Thymus (tissue), 2 donors: ENCODE measurements around the gene HOXD12. TPM values are rescaled to one million over a fixed set of nuclear protein-coding genes. Genes with fewer than 3 reads are reported as not detected.

Experiments used
- polyA plus RNA-seq: library from polyadenylated mRNA; stranded (reverse); fragments of 200-250 nt; gene quantifications from one replicate; pipeline ENCODE4 v1.2.3, GENCODE V29; 2013
- total RNA-seq: library from RNA; stranded (reverse); fragments of 120-200 nt; gene quantifications from one replicate; pipeline ENCODE4 v1.2.4, GENCODE V29; 2013
- donor health status: healthy.

HOXD12 gene
- total and polyA plus RNA-seq, 2 donors = not detected

Other genes with a start within 250 kb of the HOXD12 start
- gene LNPK, start 97.5 kb upstream of the HOXD12 start, total RNA-seq = 23.5 TPM
- 9.1 TPM for gene LNPK, start 97.5 kb upstream of the HOXD12 start, polyA plus RNA-seq
- not detected for gene EVX2, start 15.8 kb upstream of the HOXD12 start, total RNA-seq
- not detected for gene EVX2, start 15.8 kb upstream of the HOXD12 start, polyA plus RNA-seq
- gene HOXD13, start 7.1 kb upstream of the HOXD12 start, total RNA-seq = not detected
- 0.11 TPM for gene HOXD13, start 7.1 kb upstream of the HOXD12 start, polyA plus RNA-seq
- gene HOXD11, start 7.5 kb downstream of the HOXD12 start, total RNA-seq = not detected
- gene HOXD11, start 7.5 kb downstream of the HOXD12 start, polyA plus RNA-seq = 0.09 TPM
- not detected for gene HOXD10, start 17.0 kb downstream of the HOXD12 start, total RNA-seq
- 0.09 TPM for gene HOXD10, start 17.0 kb downstream of the HOXD12 start, polyA plus RNA-seq
- 0.14 TPM for gene HOXD9, start 22.9 kb downstream of the HOXD12 start, total RNA-seq
- 1.8 TPM for gene HOXD9, start 22.9 kb downstream of the HOXD12 start, polyA plus RNA-seq
- gene HOXD8, start 29.9 kb downstream of the HOXD12 start, total RNA-seq = 1.5 TPM
- 3.4 TPM for gene HOXD8, start 29.9 kb downstream of the HOXD12 start, polyA plus RNA-seq
- 0.09 TPM for gene HOXD4, start 51.8 kb downstream of the HOXD12 start, total RNA-seq
- gene HOXD4, start 51.8 kb downstream of the HOXD12 start, polyA plus RNA-seq = 1.0 TPM
- gene HOXD3, start 57.5 kb downstream of the HOXD12 start, total RNA-seq = 0.28 TPM
- gene HOXD3, start 57.5 kb downstream of the HOXD12 start, polyA plus RNA-seq = 0.82 TPM
- 0.09 TPM for gene HOXD1, start 88.9 kb downstream of the HOXD12 start, total RNA-seq
- 0.52 TPM for gene HOXD1, start 88.9 kb downstream of the HOXD12 start, polyA plus RNA-seq
- 32.2 TPM for gene MTX2, start 169.6 kb downstream of the HOXD12 start, total RNA-seq
- 57.7 TPM for gene MTX2, start 169.6 kb downstream of the HOXD12 start, polyA plus RNA-seq